PC-9 (cell line): ENCODE measurements around the gene DPP9. TPM values are rescaled to one million over a fixed set of nuclear protein-coding genes. Genes with fewer than 3 reads are reported as not detected.

ENCODE experiments used
- BruUV-seq: library from RNA; stranded (reverse); fragments of 400-500 nt; replicated peaks from 2 replicates; lab custom pipeline; 2021; lab: Mats Ljungman, UMichigan
- CTCF ChIA-PET: fragments of 300-600 bp; sonication (Branson Sonifier 250); formaldehyde crosslinking; loops from one replicate; lab custom pipeline; 2022; ENCODE audit warnings: antibody characterized with exemption; lab: Charles Lee
- POLR2A ChIA-PET: fragments of 300-600 bp; sonication (Branson Sonifier 250); formaldehyde crosslinking; loops from one replicate; lab custom pipeline; 2022; ENCODE audit warnings: antibody characterized with exemption; ENCODE audit not compliant: unreplicated experiment; lab: Charles Lee
- DNase-seq, 2 experiments: peaks; one replicate each; pipeline versions ENCODE4 v3.0.0 to v3.0.0-alpha.2; 2015 to 2022; ENCODE audit warnings: mixed read lengths in 1 of 2
- H2AFZ ChIP-seq: fragments of 200-600 bp; sonication (generic); 2 replicates; pipeline ENCODE4 v1.8.1; 2017; ENCODE audit warnings: antibody characterized with exemption
- H3F3A ChIP-seq: fragments of 200-600 bp; sonication (generic); 2 replicates; pipeline ENCODE4 v1.8.1; 2017; ENCODE audit warnings: antibody characterized with exemption, mild to moderate bottlenecking, low read depth; ENCODE audit not compliant: insufficient read depth
- H3K27ac ChIP-seq: fragments of 200-600 bp; sonication (generic); 2 replicates; pipeline ENCODE4 v1.6.1; 2016; ENCODE audit warnings: mixed run types
- H3K27me3 ChIP-seq: fragments of 200-600 bp; sonication (generic); 2 replicates; pipeline ENCODE4 v1.6.1; 2016; ENCODE audit warnings: low read depth, mixed run types; ENCODE audit not compliant: insufficient read depth
- H3K36me3 ChIP-seq: fragments of 200-600 bp; sonication (generic); 2 replicates; pipeline ENCODE4 v1.6.1; 2016; ENCODE audit warnings: low read depth, mixed run types
- H3K4me1 ChIP-seq: fragments of 200-600 bp; sonication (generic); replicated peaks from 2 replicates; pipeline ENCODE4 v1.6.1; 2016; ENCODE audit warnings: mixed run types; ENCODE audit not compliant: insufficient read depth
- H3K4me2 ChIP-seq: fragments of 200-600 bp; sonication (generic); 2 replicates; pipeline ENCODE4 v1.6.1; 2017; ENCODE audit warnings: mixed run types
- H3K4me3 ChIP-seq: fragments of 200-600 bp; sonication (generic); 2 replicates; pipeline ENCODE4 v1.6.1; 2016; ENCODE audit warnings: mixed run types
- H3K79me2 ChIP-seq: fragments of 200-600 bp; sonication (generic); 2 replicates; pipeline ENCODE4 v1.6.1; 2017; ENCODE audit warnings: low read depth, mixed run types
- H3K9me2 ChIP-seq: fragments of 200-600 bp; sonication (generic); 2 replicates; pipeline ENCODE4 v1.8.1; 2017; ENCODE audit warnings: mild to moderate bottlenecking; ENCODE audit not compliant: insufficient read depth
- H3K9me3 ChIP-seq: fragments of 200-600 bp; sonication (generic); 2 replicates; pipeline ENCODE4 v1.8.1; 2016; ENCODE audit warnings: low read depth; ENCODE audit not compliant: insufficient read depth
- H4K20me1 ChIP-seq: fragments of 200-600 bp; sonication (generic); 2 replicates; pipeline ENCODE4 v1.8.1; 2017; ENCODE audit not compliant: insufficient read depth
- EZH2 ChIP-seq: fragments of 200-600 bp; sonication (generic); IDR thresholded peaks from 2 replicates; pipeline ENCODE4 v1.8.0; 2017; ENCODE audit warnings: antibody characterized with exemption, low read depth
- intact Hi-C: fragments of 100-400 bp; cut with micrococcal nuclease; formaldehyde crosslinking; loops from one replicate; pipeline ENCODE4 v1.10.0; 2022; ENCODE audit not compliant: unreplicated experiment
- total RNA-seq: library from RNA; stranded (reverse); gene quantifications from 2 replicates; pipeline ENCODE4 v1.2.3, GENCODE V29; 2021
- TF ChIP-seq, protein P1 (sequence below): fragments of 200-600 bp; sonication (generic); conservative IDR thresholded peaks from 2 replicates; pipeline ENCODE4 v1.6.1; 2017; ENCODE audit warnings: mixed run types, antibody characterized with exemption, mild to moderate bottlenecking, moderate library complexity

The DPP9 gene
- total RNA-seq, 1 experiment from 2014 or later = 85.3 TPM

DNA sequence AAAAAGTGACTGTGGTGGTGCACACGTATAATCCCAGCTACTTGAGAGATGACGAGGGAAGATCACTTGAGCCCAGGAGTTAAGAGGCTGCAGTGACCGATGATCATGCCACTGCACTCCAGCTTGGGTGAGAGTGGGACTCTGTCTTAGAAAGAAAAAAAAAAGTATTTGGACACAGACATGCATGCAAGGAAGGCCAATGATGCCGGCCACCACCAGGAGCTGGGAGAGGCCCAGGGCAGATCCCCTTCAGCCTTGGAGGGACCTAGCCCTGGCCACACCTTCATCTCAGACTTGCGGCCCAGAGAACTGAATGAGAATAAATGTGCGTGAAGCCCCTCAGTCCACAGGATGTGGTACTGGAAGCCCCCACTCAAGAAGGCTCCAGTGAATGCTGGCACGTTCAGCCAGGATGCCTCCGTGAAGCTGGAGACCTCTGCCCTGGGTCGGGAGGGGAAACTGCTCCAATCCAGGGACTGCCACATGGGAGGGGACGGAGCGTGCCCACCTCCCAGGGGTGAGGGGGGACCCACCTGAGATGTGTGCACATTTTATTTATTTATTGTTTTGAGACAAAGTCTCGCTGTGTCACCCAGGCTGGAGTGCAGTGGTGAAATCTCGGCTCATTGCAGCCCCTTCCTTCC is 69.7 kb downstream of the DPP9 start:
- no peak for TF ChIP-seq EZH2
- TF ChIP-seq, protein P1, sequence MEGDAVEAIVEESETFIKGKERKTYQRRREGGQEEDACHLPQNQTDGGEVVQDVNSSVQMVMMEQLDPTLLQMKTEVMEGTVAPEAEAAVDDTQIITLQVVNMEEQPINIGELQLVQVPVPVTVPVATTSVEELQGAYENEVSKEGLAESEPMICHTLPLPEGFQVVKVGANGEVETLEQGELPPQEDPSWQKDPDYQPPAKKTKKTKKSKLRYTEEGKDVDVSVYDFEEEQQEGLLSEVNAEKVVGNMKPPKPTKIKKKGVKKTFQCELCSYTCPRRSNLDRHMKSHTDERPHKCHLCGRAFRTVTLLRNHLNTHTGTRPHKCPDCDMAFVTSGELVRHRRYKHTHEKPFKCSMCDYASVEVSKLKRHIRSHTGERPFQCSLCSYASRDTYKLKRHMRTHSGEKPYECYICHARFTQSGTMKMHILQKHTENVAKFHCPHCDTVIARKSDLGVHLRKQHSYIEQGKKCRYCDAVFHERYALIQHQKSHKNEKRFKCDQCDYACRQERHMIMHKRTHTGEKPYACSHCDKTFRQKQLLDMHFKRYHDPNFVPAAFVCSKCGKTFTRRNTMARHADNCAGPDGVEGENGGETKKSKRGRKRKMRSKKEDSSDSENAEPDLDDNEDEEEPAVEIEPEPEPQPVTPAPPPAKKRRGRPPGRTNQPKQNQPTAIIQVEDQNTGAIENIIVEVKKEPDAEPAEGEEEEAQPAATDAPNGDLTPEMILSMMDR = no peak
- no peaks in the 10 kb centered on the region for H3K4me1 ChIP-seq
- ChIA-PET CTCF (no interaction called here), POLR2A (interaction anchor here (0.6 kb wide), 1 partner anchor 124 kb away, joined by 7 read pairs; no protein-coding TSS in a partner anchor)
- H3K27me3 ChIP-seq = no peaks in the 10 kb centered on the region
- DNase-seq = no peak
- no peaks in the 10 kb centered on the region for H4K20me1 ChIP-seq
- no peak overlapping the region for H3K4me3 ChIP-seq
- H3K79me2 ChIP-seq = no peaks in the 10 kb centered on the region
- H3F3A ChIP-seq = no peaks in the 10 kb centered on the region
- no peaks in the 10 kb centered on the region for H3K9me2 ChIP-seq
- H2AFZ ChIP-seq = no peak overlapping the region
- H3K36me3 ChIP-seq = no peaks in the 10 kb centered on the region
- no peaks in the 10 kb centered on the region for H3K9me3 ChIP-seq
- no peak overlapping the region for H3K27ac ChIP-seq
- TSS peak; percentile 19 for BruUV-seq
- H3K4me2 ChIP-seq = no peak overlapping the region
- intact Hi-C loops = no loop called here

DNA sequence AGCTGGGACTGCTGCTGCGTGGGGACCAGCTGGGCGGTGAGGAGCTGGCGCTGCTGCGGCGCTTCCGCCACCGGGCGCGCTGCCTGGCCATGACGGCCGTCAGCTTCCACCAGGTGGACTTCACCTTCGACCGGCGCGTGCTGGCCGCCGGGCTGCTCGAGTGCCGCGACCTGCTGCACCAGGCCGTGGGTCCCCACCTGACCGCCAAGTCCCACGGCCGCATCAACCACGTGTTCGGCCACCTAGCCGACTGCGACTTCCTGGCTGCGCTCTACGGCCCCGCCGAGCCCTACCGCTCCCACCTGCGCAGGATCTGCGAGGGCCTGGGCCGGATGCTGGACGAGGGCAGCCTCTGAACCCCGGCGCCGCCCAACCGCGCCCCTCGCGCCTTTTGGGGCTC is 71.6 kb downstream of the DPP9 start:
- no peak overlapping the region for H2AFZ ChIP-seq
- no peak overlapping the region for H3K27ac ChIP-seq
- no peaks in the 10 kb centered on the region for H3K79me2 ChIP-seq
- no peak for DNase-seq
- H3K4me2 ChIP-seq = no peak overlapping the region
- intact Hi-C loops = no loop called here
- TF ChIP-seq, protein P1 = no peak
- TF ChIP-seq EZH2 = no peak
- H3K27me3 ChIP-seq = no peaks in the 10 kb centered on the region
- no peaks in the 10 kb centered on the region for H4K20me1 ChIP-seq
- ChIA-PET POLR2A (no interaction called here), CTCF (no interaction called here)
- H3K36me3 ChIP-seq = no peaks in the 10 kb centered on the region
- no peaks in the 10 kb centered on the region for H3K9me2 ChIP-seq
- BruUV-seq = no TSS peak
- H3K4me3 ChIP-seq = no peak overlapping the region
- H3K4me1 ChIP-seq = no peaks in the 10 kb centered on the region
- H3F3A ChIP-seq = no peaks in the 10 kb centered on the region
- H3K9me3 ChIP-seq = no peaks in the 10 kb centered on the region

DNA sequence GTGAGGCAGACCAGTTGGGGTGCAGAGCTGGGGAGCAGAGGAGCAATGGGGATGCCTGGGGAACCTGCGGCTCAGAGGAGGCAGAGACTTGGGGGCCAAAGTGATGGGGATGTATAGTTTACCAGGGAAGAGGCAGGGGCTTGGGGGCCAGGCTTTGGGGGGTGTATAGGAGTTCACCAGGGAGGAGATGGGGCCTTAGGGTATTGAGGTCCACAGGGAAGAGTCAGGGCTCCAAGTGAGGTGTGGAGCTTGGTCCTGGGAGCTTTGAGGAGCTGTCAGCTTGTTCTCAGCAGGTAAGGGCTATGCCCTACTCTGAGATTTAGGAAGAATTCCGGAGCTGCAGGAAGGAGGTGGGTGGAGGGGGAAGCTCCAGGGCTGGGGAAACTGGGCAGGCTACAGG is 73.5 kb downstream of the DPP9 start:
- Histone ChIP-seq H3K9me3 (no peaks in the 10 kb centered on the region), H3K4me1 (no peaks in the 10 kb centered on the region), H3K9me2 (no peaks in the 10 kb centered on the region), H3K36me3 (no peaks in the 10 kb centered on the region), H2AFZ (no peak overlapping the region), H3K27me3 (no peaks in the 10 kb centered on the region), H3F3A (no peaks in the 10 kb centered on the region), H4K20me1 (no peaks in the 10 kb centered on the region), H3K79me2 (no peaks in the 10 kb centered on the region), H3K27ac (no peak overlapping the region), H3K4me2 (no peak overlapping the region), H3K4me3 (no peak overlapping the region)
- CTCF ChIA-PET = no interaction called here
- BruUV-seq = no TSS peak
- POLR2A ChIA-PET = interaction anchor here (0.5 kb wide), 1 partner anchor 109 kb away, joined by 3 read pairs; no protein-coding TSS in a partner anchor
- TF ChIP-seq EZH2 = no peak
- TF ChIP-seq, protein P1 = no peak
- intact Hi-C loops = no loop called here
- DNase-seq = no peak
